ENCODE data around the gene CCNJL.
A peak's percentile ranks its signal among the peaks of the same experiment; 100 is the strongest.

CCNJL gene

DNA sequence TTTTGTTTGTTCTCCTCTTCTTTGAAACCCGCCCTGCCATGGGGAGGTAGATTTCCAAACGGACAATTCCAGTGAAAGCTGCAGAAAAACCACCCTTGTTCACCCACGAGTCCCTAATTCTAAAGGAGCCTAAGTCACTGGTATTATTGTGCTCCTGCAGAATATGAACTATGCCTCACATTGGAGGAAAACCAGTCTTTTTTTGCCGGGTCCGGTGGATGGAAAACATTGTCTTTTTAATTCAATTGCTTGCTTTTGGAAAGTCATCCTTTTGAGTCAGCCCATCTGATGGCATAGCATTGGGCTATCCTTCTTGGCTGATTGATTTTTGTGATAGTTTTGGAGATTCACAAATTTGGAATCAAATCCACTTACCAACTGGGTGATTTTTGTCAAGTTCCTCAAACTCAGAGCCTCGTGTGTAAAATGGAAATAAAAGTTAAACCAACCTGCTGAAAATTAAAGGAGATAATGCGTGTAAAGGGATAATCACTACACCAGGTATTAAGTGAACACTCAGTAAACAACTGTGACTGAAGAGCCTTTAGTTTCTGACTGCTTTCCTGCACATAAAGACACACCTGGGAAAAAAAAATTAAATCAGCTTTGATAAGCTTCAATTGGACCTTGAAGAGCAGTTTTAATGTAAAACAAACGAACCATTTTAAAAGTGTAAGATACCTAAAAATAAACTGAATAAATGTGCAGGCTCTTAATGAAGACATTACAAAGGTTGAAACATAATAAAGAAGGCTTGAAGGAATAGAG is 780 bp upstream of the CCNJL start:
- Mint-ChIP-seq H3K36me3 (peaks cover 5% of the 10 kb centered on the region), H3K9me3 (no peaks in the 10 kb centered on the region), H3K27ac (peak overlapping the region; percentile 20), H3K4me1 (peaks cover 8% of the 10 kb centered on the region), H3K27me3 (peaks cover 64% of the 10 kb centered on the region), H3K4me3 (peak overlapping the region; percentile 75)
- ATAC-seq: no peak

DNA sequence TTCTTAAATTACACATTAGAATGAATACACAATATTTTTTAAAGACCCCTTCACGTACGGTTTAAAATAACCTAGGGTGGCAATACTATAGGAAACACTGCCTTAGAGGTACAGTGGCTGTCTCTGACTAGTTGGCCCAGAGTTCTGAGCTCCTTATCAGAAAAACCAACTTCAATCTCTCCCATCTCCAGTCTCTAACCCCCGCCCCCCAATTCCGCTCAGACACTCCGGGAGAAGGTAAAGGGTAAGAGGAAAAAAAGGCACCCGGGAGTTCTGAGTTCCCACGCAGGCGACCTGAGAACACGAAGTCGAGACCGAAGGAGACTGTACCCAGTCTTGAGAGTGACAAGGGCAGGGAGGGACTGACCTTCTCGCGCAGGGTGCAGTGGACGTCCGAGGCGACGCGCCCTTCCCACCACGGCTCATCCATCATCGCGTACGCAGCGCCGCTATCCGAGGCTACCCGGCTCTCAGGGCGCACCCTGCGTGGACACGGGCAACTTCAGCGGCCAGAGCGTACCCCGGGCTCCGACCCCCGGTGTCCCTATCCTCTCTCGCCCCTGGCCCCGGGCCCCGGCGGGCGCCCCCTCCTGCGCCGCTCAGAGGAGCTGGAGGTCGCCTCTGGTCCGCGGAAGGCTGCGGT is 752 bp downstream of the CCNJL start:
- Mint-ChIP-seq H3K27ac (no peak overlapping the region), H3K27me3 (peaks cover 73% of the 10 kb centered on the region), H3K4me3 (peak overlapping the region; percentile 52), H3K4me1 (peaks cover 8% of the 10 kb centered on the region), H3K36me3 (peaks cover 5% of the 10 kb centered on the region), H3K9me3 (no peaks in the 10 kb centered on the region)
- no peak for ATAC-seq

DNA sequence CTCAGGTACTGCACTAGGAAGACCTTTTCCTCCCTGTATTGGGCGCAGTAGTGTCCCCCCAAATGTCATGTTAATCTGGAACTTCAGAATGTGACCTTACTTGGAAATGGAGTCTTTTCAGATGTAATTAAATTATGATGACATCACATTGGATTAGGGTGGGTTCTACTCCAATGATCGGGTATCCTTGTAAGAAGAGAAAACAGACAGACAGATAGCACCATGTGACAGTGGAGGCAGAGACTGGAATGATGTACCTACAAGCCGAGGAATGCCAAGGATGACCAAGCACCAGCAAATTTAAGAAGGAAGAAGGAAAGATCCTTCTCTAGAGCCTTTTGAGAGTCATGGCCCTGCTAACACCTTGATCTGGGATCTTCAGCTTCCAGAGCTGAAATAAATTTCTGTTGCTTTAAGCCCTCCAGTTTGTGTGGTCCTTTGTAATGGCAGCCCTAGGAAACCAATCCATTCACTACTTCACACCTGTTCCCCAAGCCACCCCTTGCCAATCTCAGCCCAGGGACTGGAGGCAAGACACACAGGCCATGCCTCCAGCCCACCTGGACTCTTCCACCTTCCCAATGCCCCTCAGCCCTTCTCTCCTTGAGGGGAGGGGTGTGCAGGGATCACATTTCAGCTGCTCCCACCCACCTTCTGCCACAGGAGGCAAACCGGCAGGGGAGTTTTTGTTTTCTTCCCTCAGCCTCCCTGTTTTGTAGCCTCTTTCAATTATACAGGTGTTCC is 1.6 kb downstream of the CCNJL start:
- Mint-ChIP-seq H3K4me1 (peaks cover 8% of the 10 kb centered on the region), H3K27me3 (peaks cover 82% of the 10 kb centered on the region), H3K4me3 (no peak overlapping the region)

DNA sequence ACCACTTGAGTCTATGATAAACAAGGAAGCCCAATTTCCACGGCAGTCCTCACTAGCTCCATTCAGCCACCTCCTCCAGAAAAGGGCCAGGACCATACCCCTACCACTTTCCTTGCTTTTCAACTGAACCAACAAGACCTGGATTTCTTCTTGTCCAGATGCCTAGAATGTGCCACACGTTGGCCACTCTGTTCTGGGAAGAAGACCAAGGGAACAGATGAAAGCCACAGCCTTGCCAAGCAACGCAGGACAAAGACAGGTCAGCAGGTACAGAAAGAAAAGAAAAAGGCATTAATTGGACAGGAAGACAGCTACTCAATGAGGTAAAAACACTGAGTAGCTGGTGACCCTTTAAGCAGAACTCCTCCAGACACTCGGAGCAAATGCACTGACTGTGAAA is 2.2 kb downstream of the CCNJL start:
- Mint-ChIP-seq H3K4me1 (peaks cover 8% of the 10 kb centered on the region), H3K27me3 (peaks cover 87% of the 10 kb centered on the region), H3K36me3 (peaks cover 5% of the 10 kb centered on the region), H3K9me3 (no peaks in the 10 kb centered on the region), H3K4me3 (no peak overlapping the region), H3K27ac (no peak overlapping the region)
- no peak for ATAC-seq

More for the DNA sequence above, 1.6 kb downstream of the CCNJL start:
- Mint-ChIP-seq H3K9me3 (no peaks in the 10 kb centered on the region), H3K36me3 (peaks cover 5% of the 10 kb centered on the region), H3K27ac (no peak overlapping the region)
- ATAC-seq: no peak

DNA sequence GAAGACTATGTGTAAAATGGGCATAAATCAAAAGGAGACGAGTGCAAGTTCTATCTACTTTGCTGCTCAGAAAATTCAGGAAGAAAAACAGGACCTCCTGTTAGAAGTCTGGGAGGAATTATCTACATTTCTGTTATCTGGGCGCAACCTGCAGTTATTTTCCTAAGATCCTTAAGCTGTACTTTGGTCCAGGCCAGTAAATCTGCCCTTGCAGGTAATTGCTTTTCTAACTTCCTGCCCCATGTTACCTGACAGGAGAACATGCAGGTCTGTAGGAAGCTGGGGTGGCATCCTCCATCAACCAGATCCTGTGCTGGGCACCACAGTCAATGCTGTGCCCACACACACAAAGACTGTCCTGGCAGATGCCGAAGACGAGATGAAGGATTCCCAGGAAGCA is 5.7 kb downstream of the CCNJL start:
- H3K27me3 Mint-ChIP-seq: peaks cover 73% of the 10 kb centered on the region
- H3K36me3 Mint-ChIP-seq: no peaks in the 10 kb centered on the region
- H3K27ac Mint-ChIP-seq: no peak overlapping the region
- H3K4me3 Mint-ChIP-seq: no peak overlapping the region
- no peaks in the 10 kb centered on the region for H3K4me1 Mint-ChIP-seq
- no peak for ATAC-seq
- H3K9me3 Mint-ChIP-seq: no peaks in the 10 kb centered on the region

DNA sequence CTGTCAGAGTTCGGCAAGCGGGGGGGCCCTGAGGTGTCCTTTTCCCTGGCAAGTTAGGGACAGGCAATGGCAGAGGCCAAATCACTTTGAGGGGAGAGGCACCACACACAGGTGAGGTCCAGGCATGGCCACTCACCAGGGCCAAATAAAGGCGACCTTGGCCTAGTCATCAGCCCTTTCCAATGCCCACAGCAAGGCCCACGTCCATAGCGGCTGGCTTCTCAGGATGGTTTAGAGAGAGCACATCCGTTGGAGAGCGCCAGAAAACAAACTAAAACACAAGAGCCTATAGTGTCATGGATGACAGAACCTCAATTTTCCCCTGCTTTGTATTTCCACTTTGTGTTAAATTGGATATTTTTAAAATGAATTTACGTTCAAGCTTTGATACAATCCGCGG is 7.0 kb downstream of the CCNJL start:
- H3K9me3 Mint-ChIP-seq: no peaks in the 10 kb centered on the region
- peaks cover 60% of the 10 kb centered on the region for H3K27me3 Mint-ChIP-seq
- H3K4me1 Mint-ChIP-seq: no peaks in the 10 kb centered on the region
- no peaks in the 10 kb centered on the region for H3K36me3 Mint-ChIP-seq
- H3K4me3 Mint-ChIP-seq: no peak overlapping the region
- no peak for ATAC-seq
- H3K27ac Mint-ChIP-seq: no peak overlapping the region

DNA sequence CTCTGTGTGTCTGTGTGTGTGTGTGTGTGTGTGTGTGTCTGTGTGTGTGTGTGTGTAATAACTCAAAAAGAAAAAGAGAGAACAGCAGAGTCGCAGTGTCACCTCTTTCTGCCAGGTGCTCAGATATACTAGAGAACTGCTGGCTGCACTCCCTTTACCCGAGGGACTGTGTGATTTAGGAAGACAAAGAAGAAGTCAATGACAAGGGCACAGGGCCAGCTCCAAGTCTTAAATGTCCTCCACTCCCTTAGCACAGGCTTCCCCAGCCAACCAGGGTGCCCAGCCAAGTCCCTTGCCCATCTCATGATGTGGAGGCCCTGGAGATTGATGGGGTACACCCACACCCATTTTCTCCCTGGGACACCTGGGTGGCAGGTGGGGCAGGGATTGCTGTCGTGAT is 8.7 kb downstream of the CCNJL start:
- Mint-ChIP-seq H3K27ac (no peak overlapping the region), H3K27me3 (peaks cover 59% of the 10 kb centered on the region), H3K36me3 (no peaks in the 10 kb centered on the region), H3K4me3 (no peak overlapping the region), H3K4me1 (no peaks in the 10 kb centered on the region), H3K9me3 (no peaks in the 10 kb centered on the region)
- ATAC-seq: no peak

DNA sequence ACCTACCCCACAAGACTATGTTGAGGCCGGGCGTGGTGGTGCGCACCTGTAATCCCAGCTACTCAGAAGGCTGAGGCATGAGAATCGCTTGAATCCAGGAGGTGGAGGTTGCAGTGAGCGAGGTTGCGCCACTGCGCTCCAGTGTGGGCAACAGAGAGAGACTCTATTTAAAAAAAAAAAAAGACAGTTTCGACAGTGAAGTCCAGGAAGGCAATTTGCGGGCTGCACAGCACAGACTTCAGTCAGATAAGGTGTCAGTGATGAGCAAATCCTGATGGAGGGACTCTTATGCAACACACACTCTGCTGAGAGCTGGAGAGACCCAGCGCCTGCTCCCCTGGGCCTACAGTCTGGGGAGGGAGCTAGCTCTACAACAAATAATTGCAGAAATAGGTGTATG is 14.2 kb downstream of the CCNJL start:
- no peaks in the 10 kb centered on the region for H3K4me1 Mint-ChIP-seq
- H3K36me3 Mint-ChIP-seq: no peaks in the 10 kb centered on the region
- H3K9me3 Mint-ChIP-seq: no peaks in the 10 kb centered on the region
- no peak overlapping the region for H3K27ac Mint-ChIP-seq
- ATAC-seq: no peak
- peaks cover 44% of the 10 kb centered on the region for H3K27me3 Mint-ChIP-seq
- H3K4me3 Mint-ChIP-seq: no peak overlapping the region

DNA sequence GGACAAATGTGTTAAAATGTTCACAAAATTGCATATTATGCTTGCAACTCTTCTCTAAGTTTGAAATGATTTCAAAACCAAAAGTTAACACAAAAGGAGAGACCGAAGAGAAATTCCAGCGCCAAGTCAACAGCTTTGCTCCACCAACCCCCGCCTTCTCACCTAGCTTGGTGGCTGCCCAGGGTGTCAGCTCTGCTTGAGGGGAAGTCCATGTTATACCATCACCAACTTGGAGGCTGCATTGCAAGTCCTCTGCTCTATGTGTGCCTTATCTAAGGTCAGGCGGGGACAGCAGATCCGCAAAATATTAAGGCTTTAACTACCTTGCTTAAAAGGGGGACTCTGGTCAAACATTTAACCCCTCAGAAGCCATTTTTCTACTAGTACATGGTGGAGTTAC is 14.6 kb downstream of the CCNJL start:
- Mint-ChIP-seq H3K36me3 (no peaks in the 10 kb centered on the region), H3K4me1 (no peaks in the 10 kb centered on the region), H3K27ac (no peak overlapping the region), H3K9me3 (no peaks in the 10 kb centered on the region), H3K27me3 (peaks cover 44% of the 10 kb centered on the region), H3K4me3 (no peak overlapping the region)
- ATAC-seq: no peak

DNA sequence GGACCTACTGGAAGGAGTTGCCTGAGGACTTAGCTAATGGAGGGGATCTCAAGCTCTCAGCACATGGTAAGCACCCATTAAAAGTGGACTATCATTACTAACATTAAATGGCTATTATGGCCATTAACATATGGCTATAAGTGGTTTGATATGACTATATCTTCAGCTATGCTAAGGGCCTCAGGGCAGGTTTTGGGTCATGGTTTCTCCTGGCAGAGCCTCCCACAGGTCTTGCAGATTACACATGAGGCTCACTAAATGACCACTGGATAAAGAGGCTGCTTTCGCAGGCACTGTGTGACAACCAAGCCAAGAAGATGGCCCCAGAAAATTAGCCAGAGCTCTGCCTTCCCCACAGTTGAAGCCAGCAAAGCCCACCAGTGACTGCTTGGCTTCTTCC is 15.4 kb downstream of the CCNJL start:
- H3K4me3 Mint-ChIP-seq: no peak overlapping the region
- H3K9me3 Mint-ChIP-seq: no peaks in the 10 kb centered on the region
- no peaks in the 10 kb centered on the region for H3K4me1 Mint-ChIP-seq
- H3K27me3 Mint-ChIP-seq: peaks cover 44% of the 10 kb centered on the region
- no peak for ATAC-seq
- no peak overlapping the region for H3K27ac Mint-ChIP-seq
- no peaks in the 10 kb centered on the region for H3K36me3 Mint-ChIP-seq

DNA sequence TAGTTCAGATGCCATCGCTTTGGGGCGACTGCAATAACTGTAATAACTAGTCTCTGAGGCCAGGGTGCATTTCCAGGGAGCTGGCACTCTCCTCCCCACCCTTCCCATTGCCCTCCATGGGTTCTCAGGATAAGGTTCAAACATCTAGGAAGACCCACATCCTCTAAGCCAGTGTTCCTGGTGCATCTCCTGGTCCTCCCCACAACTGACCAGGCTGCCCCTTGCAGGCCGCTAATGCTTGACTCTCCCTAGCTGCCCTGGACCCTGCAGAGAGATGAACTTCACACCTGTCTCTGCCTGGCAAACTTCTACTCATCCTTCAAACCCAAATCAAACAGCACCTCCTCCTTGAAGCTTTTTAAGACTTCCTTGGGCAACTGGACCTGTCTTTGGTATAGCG is 15.9 kb downstream of the CCNJL start:
- no peak overlapping the region for H3K4me3 Mint-ChIP-seq
- H3K27me3 Mint-ChIP-seq: peaks cover 44% of the 10 kb centered on the region
- H3K36me3 Mint-ChIP-seq: no peaks in the 10 kb centered on the region
- H3K9me3 Mint-ChIP-seq: no peaks in the 10 kb centered on the region
- no peaks in the 10 kb centered on the region for H3K4me1 Mint-ChIP-seq
- H3K27ac Mint-ChIP-seq: no peak overlapping the region
- no peak for ATAC-seq

DNA sequence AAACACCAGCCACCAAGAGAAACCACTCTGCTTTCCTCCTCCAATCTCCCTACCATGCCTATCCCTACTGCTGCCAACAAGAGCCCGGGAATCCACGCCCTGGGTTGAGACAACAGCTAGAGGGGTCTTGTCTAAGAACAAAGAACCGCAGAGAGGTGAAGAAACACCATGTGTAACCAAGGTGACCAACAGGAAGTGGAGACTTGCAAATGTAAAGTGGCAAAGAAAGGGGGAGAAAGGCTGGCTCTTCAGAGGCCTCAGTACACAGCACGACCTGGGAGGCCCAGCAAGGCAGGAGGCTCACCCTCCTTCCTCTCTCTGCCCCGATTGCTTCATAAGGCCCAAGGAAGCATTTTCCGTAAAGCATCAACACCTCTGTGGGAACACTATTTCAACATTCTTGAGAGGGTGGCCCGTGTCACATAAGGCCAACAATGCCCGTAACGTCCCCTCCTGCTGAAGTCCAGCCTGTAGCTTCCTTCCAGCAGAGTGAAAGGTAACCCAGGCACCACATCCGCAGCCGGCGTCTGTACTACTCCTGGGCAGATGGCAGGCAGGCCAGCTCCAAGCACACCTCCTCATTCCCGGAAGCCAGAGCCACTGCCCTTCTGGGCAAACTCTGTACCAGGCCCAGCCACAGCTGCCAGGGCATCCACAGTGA is 18.3 kb downstream of the CCNJL start:
- H3K4me3 Mint-ChIP-seq: no peak overlapping the region
- no peak overlapping the region for H3K27ac Mint-ChIP-seq
- ATAC-seq: peak; percentile 27
- H3K36me3 Mint-ChIP-seq: no peaks in the 10 kb centered on the region
- H3K27me3 Mint-ChIP-seq: peaks cover 41% of the 10 kb centered on the region
- H3K9me3 Mint-ChIP-seq: no peaks in the 10 kb centered on the region
- no peaks in the 10 kb centered on the region for H3K4me1 Mint-ChIP-seq

DNA sequence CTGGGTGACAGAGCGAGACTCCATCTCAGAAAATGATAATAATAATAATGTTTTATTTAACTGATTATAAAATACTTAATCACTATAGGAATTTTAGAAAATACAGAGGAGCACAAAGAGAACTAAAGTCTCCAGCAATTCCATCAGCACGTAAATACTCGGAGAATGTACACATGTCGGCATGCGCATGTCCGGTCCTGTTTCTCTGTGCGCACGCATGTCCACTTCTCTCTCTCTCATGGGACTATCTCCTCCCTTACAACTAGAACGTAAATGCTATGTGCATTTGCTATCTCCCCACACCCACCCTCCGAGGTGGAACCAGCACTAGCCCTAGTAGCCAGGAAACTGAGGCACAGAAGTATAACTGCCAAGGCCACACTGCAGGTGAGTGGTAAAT is 19.0 kb downstream of the CCNJL start:
- no peak for ATAC-seq
- Mint-ChIP-seq H3K27ac (no peak overlapping the region), H3K27me3 (peaks cover 48% of the 10 kb centered on the region), H3K4me3 (no peak overlapping the region), H3K36me3 (no peaks in the 10 kb centered on the region), H3K9me3 (no peaks in the 10 kb centered on the region), H3K4me1 (no peaks in the 10 kb centered on the region)

DNA sequence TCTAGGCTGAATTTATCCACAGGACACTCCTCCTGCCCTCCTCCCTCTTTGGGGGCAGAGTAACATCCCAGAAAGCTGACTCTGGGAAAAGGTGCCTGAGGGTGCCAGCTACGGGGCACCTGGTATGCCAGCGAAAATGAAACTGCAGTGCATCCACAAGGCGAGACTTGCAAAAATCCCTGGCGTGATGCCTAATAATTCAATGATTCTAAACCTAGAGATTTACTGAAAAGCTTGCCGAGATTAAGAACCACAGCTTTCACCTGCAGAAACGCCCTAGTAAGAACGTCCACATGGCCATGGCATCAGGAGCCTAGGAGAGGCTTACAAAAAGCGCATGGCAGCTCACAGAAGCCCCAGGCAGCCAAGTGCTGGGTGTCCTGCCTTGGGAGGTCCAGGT is 20.9 kb downstream of the CCNJL start:
- no peak for ATAC-seq
- peaks cover 37% of the 10 kb centered on the region for H3K27me3 Mint-ChIP-seq
- no peaks in the 10 kb centered on the region for H3K9me3 Mint-ChIP-seq
- no peaks in the 10 kb centered on the region for H3K4me1 Mint-ChIP-seq
- H3K4me3 Mint-ChIP-seq: no peak overlapping the region
- no peaks in the 10 kb centered on the region for H3K36me3 Mint-ChIP-seq
- H3K27ac Mint-ChIP-seq: no peak overlapping the region

DNA sequence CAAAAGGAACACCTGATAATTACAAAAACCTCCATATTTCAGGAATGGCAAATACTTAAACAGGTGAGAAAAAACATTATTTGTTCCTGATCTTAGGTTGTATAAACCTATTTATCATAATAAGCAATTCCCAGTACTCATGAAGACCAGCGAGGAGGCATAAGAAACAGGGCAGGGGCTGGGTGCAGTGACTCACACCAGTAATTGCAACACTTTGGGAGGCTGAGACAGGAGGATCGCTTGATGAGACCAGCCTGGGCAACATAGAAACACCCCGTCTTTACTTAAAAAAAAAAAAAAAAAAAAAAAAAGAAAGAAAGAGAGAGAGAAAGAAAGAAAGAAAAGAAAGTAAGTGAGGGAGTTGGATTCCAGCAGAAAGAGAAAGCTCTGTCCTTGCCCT is 21.6 kb downstream of the CCNJL start:
- Mint-ChIP-seq H3K27me3 (peaks cover 37% of the 10 kb centered on the region), H3K9me3 (no peaks in the 10 kb centered on the region), H3K4me3 (no peak overlapping the region), H3K27ac (no peak overlapping the region), H3K36me3 (no peaks in the 10 kb centered on the region), H3K4me1 (no peaks in the 10 kb centered on the region)
- ATAC-seq: no peak
